ENCODE data around the gene CEACAM16.
A peak's percentile ranks its signal among the peaks of the same experiment; 100 is the strongest.

CEACAM16 gene

GRCh38 chr19:44744871-44745332, 46.0 kb downstream of the CEACAM16 start:
- no peak for DNase-seq (ENCODE audit: low read depth in 1 of 2, low spot score in 1 of 2)

- DNase-seq (ENCODE audit: low read depth in 1 of 2, low spot score in 1 of 2) = no peak
Observed at GRCh38 chr19:44745341-44745831, 46.4 kb downstream of the CEACAM16 start.

GRCh38 chr19:44745887-44746600, 47.1 kb downstream of the CEACAM16 start:
- DNase-seq (ENCODE audit: low read depth in 1 of 2, low spot score in 1 of 2) = no peak

GRCh38 chr19:44746616-44746945, 47.6 kb downstream of the CEACAM16 start:
- DNase-seq (ENCODE audit: low read depth in 1 of 2, low spot score in 1 of 2) = no peak

GRCh38 chr19:44746946-44747738, 48.2 kb downstream of the CEACAM16 start:
- peak; percentile 59 to 88 for DNase-seq (ENCODE audit: low read depth in 1 of 2, low spot score in 1 of 2)

GRCh38 chr19:44747739-44748425, 48.9 kb downstream of the CEACAM16 start:
- DNase-seq (ENCODE audit: low read depth in 1 of 2, low spot score in 1 of 2) = no peak

- peak; percentile 28 to 72 for DNase-seq (ENCODE audit: low read depth in 1 of 2, low spot score in 1 of 2)
Observed at GRCh38 chr19:44748426-44749254, 49.7 kb downstream of the CEACAM16 start, which contains the start of gene BCL3. Gene BCL3 (plus strand): TSS chr19:44748708. CDS start chr19:44748791, 83 bp downstream.

- DNase-seq (ENCODE audit: low read depth in 1 of 2, low spot score in 1 of 2) = no peak
Observed at GRCh38 chr19:44749292-44749691, 50.3 kb downstream of the CEACAM16 start.

GRCh38 chr19:44749994-44750393, 51.0 kb downstream of the CEACAM16 start:
- no peak for DNase-seq (ENCODE audit: low read depth in 1 of 2, low spot score in 1 of 2)

- DNase-seq (ENCODE audit: low read depth in 1 of 2, low spot score in 1 of 2) = no peak
Observed at GRCh38 chr19:44752123-44752815, 53.3 kb downstream of the CEACAM16 start.

GRCh38 chr19:44752816-44753625, 54.1 kb downstream of the CEACAM16 start:
- peak; percentile 84 to 94 for DNase-seq (ENCODE audit: low read depth in 1 of 2, low spot score in 1 of 2)

GRCh38 chr19:44753626-44753931, 54.6 kb downstream of the CEACAM16 start:
- no peak for DNase-seq (ENCODE audit: low read depth in 1 of 2, low spot score in 1 of 2)

- peak in 1 of 2 donors; percentile 61 for DNase-seq (ENCODE audit: low read depth in 1 of 2, low spot score in 1 of 2)
Observed at GRCh38 chr19:44753932-44754749, 55.2 kb downstream of the CEACAM16 start.

GRCh38 chr19:44754750-44755080, 55.8 kb downstream of the CEACAM16 start:
- DNase-seq (ENCODE audit: low read depth in 1 of 2, low spot score in 1 of 2) = no peak

GRCh38 chr19:44755219-44755618, 56.3 kb downstream of the CEACAM16 start:
- DNase-seq (ENCODE audit: low read depth in 1 of 2, low spot score in 1 of 2) = no peak

- no peak for DNase-seq (ENCODE audit: low read depth in 1 of 2, low spot score in 1 of 2)
Observed at GRCh38 chr19:44756089-44756562, 57.2 kb downstream of the CEACAM16 start.

- no peak for DNase-seq (ENCODE audit: low read depth in 1 of 2, low spot score in 1 of 2)
Observed at GRCh38 chr19:44757057-44757734, 58.2 kb downstream of the CEACAM16 start.

Data from activated T-helper 1 cell treated with anti-CD3 and anti-CD28 coated beads, Interleukin-2, amount 50 U/mL, for 16 hours (primary cell).